Cerebellar nuclear complex (tissue), 1 donor: ENCODE results near the gene HOXA1.

ENCODE experiments used
- DNase-seq, 2 experiments: peaks; one replicate each; lab custom pipeline; 2025; lab: John Stamatoyannopoulos, UW

HOXA1 gene

DNA sequence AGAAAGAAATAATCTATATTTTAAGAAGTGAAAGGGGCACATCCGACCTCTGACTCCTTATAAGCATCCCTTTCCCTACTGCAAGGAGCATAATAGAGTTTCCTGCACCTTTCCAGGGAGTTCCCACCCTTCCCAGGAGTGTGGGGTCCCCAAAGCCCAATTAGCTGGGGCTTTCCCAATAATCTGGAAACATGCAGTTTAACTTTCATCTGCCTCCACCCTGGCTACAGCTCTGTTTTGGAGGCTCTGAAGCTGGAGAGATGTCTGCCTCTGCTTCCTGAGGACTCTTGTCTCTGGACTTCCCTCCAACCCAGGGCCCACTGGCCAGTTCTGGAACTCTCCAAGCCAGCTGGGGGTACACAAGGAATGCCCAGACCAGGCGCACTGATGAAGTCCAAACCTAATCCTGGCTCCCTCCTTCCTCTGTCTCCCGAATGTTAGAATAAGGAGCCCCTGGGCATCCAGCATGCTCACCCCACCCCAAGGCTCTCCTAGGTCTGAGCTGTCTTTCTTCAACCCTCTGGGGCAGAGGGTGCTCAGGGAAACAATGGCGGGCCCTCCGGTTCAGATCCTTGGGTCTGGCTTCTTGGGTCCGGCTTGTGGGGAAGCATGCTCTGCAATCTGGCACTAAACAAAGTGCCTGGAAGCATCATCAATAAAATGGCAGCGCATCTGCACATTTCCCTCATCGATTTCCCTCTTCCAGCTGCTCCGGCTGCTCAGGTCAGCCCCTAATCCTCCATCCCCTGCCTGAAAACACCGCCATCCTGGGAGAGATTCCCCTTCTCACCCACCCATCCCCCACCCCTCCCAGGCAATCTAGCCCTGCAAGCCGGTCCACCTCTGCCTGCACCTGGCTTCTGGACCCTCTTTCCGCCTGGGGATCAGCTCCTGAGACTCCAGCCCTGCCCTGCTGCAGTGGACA lies 21.4 kb upstream of the HOXA1 start:
- DNase-seq, result no peak

DNA sequence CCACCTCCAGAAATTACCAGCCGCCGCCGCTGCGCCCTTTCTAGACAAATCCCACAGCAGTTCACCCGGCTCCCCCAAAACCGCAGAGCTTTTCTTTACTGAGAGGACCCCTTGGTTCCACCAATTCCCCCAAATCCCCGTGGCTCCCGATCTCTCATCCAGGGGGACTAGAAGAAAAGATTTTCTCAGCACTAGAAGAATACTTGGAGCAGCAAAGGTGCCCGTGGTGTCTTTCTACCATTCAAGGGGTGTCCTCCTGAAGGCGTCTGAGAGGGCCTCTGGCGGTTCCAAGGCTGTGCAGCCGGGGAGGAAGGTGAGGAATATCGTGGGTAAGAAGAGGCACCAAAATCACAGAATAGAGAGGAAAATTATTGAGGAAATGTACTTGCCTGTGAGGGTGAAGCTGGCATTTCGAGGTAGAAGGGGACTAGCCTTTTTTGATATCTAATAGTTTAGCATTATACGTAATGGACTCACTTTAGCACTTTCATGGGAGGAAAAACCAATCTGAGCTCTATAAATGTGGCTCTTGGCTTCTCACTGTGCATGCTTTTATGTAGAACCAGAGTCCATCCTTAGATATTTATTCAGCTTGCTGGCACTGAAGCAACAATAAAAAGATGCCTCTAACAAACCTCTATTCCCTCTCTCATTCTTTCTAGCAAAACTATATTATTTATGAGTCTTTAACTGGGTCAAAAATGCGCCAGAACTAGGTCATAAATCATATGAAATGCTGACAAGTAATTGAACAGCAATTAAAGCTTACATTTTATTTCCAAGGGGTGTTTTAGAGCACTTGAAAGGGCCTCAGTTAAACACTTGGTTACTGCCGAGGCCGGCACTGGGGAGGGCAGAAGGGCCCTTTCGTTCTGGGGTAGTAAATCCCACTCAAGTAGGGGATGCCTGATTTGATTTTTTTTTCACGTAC lies 20.5 kb upstream of the HOXA1 start:
- DNase-seq, result no peak

DNA sequence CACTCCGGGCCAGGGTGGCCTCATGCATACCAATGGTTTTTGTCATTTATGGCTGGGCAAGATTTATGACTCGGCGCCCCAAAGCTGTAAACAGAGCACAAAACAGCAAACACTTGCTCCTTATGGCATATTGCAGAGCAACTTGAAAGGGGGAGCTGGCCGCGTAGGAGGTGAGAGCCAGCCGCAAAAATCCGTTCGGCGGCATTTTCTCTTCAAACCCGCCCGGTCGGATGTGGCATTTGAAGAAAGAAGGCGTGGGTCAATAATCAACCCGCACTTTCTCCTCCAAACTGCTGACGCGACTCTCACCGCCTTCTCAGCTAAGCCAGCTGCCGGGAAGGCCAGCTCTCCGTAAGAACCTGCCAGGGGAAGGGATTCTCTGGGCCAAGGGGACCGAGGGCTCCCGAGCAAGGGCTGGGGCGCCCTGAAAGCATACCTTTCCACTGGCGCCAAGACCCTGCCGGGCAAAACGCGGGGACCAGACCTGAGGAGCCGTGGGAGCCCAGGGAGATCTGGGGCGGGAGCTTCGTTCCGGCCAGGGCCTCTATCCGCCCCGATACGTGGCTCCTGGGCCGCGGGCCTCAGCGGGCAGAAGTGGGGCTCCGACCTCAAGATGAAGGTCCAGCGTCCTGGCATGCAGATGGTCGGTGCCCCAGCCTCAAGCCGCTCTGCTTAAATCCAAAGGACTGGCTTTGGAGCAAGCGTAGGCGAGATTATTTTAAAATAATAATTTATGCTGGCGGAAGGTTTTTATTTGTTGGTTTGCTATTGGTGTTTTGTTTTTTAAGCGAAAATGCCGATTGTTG lies 19.6 kb upstream of the HOXA1 start:
- no peak for DNase-seq

DNA sequence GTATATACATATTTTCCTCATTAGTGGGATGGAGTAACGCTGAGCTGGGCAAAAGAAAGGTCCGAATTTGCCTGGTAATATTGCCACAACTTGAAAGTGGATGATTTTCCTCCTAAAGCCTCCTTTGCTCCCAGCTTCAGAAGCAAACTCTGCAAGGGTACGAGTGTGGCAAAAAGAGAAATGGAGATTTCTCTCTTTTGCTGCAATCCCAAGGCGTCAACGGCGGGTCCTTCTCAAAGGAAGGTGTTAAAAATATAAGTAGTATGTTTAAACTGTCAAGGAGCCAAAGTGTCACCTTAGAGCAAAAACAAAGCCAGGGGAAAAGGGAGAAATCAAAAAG lies 19.1 kb upstream of the HOXA1 start:
- no peak for DNase-seq

DNA sequence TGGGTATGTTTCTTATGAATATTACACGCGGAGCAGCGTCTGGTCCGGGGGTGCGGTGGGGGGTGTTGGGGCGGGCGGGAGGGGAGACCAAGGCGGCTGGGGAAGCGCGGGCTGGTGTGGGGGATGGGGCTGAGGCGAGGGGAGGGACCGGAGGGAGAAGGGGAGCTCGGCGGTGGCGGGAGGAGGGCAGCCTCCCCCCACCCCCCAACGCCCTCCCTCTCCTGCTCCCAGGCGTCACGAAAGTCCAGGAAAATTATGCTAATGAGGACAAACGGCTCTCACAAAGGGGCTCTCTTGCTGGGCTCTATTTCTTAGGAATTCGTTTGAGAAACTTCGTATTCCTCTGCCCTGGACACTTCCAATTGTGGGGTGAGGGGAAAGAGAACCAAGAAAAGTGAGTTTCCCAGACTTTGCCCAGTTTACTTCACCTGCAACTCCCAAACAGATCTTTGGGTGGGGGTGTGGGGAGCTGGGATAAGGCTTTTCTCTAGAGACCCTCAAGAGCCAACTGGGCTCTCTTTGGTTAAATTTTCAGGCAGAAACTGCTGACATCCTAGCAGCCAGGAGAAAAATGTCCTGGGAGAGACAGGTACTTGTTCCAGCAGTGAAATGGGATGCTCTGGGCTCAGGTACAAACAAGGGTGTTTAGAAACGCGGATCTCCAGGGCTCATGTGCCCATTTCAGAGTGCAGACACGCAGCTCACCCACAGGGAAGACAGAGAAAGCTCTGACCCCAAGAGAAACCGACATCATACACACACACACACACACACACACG lies 18.4 kb upstream of the HOXA1 start:
- DNase-seq, result no peak

DNA sequence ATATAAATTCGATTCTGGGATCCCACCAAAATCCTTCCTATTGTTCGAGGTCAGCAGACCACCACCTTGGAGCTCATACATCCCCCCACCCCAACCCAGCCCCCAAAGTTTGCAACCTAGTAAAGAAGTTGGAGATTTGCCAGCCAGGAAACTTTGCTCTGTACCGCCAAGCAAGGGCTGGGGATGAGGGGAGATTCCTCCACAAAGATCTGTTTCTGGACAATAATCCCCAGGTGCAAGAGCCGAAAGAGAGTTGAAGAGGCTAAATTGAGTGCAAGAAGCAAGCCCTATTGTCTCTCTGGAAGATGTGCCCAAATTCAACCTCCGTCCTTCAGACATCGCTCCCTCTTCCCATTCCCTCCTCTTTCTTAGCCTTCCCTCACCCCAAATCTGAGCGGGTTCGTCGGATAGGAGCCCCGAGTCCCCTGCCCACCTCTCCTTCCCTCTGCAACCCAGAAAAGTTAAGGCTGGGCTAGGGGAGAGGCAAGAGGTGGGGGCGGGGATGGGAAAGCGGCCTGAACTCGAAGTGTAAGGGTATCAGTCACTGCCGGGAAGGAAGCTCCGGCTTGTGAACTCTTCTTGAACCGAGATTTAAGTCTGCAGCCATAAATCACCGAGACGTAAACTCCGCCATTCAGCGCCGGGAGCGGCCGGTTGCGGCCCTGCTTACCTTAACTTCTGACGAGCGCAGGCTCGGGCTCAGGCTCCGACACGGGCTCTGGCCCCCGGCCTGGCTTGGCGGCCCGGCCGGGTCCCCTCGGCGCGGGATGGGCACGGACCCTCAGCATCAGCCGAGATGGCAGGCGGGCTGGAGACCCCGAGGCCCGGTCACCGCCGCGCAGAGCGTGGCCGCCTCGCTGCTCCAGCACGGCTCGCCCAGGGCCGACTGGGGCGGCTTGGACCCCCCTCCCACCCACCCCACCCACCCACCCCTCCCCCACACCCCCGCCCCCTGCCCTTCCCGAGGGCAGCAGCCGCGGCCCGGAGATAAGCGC lies 17.5 kb upstream of the HOXA1 start:
- no peak for DNase-seq

DNA sequence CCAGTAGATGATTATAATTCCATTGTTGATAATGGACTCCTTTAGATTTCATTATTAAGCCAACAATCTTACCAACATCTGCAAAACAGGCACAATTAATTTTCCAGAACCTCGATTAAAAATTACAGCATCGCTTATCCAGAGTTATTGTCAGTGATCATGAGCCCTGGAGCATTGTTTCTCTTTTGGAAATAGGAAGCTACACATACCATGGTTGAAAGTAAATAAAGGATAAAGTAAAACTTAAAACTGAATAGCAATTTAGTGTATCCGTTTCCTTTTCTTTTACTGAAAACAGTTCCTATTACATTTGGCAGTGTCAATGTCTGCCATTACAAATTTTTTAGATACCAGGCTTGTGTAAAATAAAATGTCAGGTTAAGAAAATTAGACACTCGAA lies 16.6 kb upstream of the HOXA1 start:
- no peak for DNase-seq

DNA sequence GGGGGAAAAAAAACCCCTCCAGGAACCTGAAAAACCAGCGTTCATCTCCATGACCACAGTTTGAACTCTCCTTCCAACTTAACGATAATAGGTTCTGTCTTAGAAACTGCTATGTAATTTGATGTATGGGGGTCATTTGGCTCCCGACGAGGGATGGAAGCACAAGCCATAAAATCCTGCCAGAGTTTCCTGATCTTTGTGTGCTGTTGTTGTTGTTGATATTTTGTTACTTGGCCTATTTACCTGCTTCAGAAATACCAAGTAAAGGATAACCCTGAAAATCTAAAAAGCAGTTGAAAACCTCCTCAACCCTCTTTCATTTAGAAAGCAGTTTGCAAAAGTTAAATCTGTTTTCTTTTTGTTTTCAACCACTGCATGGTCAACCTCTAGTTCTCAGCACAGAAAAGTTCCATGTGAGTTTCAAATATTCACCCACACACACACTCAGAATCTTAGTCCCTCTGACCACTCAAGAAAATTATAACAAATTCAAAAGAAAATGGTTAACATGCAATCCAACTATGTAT lies 16.0 kb upstream of the HOXA1 start:
- DNase-seq, result no peak

DNA sequence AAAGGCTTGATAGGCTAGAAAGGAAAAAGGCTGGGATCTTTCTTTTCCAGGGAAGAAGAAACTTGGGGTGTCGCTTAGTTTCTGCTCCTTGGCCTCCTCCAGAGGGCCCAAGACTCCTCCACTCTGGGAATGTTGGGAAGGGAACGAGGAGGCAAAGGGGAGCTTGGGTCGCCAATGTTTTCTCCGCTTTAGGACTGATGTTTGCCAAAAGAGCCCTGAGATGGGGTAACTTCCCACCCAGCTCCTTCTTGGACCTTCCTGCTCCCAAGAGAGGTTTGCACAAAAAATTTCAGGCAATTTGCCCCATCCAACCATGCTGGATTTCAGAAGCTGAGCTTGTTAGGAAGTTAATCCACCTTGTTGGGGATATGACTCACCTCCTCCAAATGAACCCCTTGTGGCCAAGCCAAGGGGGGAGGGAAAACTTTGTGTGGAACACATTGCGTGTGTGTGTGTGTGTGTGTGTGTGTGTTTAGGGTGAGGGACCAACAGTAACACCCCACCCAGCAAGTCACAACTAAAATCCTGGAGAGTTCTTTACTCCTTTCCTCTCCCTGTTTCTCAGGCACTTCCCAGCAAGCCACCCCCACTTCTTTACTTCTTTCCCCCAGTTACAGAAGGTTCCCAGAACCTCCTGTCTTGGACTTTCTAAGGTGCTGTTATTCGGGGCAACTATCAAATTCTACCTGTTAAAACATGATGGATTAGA lies 15.4 kb upstream of the HOXA1 start:
- no peak for DNase-seq

DNA sequence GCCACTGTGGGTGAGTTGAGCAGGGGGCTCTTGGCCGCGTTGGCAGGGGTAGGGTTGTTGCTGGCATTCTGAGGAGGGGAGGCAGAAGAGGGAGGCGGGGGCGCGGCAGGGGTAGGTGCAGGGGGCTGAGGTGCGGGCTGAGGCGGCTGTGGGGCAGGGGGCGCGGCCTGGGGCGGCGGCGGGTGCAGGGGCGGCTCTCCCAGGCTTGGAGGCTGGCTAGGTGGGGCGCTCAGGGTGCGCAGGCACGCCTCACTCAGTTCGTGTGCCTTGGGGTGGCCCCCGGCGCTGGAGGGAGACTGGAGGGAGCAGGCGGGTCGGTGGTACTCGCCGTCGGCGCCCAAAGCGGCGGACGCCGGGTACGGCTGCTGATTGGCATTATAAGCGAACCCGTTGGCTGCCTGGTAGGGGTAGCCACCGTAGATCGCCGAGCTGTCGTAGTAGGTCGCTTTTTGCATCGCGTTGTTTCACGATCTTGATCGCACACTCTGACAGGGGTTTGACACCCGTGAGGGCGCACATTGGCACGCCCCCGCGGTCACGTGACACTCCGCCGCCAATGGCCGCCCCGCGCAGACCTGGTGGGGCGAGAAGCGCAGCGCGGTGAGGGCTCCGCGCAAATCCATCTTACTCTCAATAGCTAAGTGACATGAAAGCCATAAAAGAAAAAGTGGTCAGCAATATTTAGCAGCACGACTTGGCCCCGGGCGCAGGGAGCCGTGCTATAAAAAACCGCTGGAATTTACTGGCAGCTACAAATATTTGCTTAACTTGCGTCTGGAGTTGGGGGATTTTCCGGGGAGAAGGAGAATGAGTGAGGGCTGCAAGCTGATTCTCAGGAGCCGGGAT lies 14.6 kb upstream of the HOXA1 start:
- DNase-seq, result no peak

DNA sequence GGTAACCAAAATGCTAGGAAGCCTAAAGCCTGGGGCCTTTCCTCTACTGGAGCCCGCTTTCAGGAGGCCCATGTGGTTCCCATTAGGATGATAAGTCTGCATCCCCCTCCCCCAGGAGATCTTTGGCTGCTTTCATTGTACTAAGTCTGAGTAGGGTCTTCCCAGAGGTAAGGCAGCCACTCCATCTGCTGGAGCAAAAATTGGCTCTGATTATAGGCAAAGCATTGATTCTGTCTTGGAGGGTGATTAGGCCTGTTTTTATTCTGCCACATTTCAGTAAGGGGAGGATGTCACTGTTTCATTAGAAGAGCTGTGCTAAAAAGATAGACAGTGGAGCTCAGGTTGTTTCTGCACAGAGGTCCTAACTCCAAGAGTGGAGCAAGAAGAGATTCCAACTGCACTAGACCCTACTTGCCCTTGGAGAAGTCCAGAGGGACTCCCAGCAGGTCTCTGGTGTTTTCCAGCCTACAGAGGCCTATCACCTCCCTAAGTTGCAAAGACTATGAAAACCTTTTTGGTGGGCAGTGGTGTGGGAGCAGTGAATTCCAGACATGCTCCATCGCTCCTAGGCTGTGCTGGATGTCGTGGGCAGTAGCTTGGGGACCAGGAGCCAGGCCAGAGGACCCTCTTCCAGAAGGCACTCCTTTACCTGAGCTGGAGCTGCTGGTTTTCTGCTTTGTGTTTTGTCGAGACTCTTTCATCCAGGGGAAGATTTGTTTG lies 13.8 kb upstream of the HOXA1 start:
- no peak for DNase-seq

DNA sequence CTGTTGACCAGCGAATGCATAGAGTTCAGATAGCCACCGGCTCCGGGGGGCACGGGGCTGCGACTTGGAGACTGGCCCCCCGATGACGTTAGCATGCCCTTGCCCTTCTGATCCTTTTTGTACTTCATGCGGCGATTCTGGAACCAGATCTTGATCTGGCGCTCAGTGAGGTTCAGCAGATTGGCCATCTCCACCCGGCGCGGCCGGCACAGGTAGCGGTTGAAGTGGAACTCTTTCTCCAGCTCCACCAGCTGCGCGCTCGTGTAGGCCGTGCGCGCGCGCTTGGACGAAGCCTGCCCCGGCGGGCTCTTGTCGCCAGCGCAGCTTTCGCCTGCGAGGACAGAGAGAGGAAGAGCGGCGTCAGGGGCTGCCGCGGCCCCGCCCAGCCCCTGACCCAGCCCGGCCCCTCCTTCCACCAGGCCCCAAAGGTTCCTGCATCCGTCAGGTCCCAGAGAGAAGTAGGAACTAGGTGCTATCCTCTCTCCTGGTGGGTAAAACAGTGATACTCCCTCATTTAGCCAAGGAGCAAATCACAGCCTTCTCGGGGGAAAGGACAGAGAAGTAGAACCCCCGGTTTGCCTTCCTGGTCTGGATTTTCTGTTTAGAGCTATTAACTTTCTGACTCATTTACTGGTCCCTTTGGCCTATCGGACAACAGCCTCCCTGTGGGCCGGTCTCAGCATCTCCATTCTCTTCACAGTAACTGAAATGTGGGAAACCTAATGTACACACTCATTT lies 12.8 kb upstream of the HOXA1 start:
- no peak for DNase-seq

DNA sequence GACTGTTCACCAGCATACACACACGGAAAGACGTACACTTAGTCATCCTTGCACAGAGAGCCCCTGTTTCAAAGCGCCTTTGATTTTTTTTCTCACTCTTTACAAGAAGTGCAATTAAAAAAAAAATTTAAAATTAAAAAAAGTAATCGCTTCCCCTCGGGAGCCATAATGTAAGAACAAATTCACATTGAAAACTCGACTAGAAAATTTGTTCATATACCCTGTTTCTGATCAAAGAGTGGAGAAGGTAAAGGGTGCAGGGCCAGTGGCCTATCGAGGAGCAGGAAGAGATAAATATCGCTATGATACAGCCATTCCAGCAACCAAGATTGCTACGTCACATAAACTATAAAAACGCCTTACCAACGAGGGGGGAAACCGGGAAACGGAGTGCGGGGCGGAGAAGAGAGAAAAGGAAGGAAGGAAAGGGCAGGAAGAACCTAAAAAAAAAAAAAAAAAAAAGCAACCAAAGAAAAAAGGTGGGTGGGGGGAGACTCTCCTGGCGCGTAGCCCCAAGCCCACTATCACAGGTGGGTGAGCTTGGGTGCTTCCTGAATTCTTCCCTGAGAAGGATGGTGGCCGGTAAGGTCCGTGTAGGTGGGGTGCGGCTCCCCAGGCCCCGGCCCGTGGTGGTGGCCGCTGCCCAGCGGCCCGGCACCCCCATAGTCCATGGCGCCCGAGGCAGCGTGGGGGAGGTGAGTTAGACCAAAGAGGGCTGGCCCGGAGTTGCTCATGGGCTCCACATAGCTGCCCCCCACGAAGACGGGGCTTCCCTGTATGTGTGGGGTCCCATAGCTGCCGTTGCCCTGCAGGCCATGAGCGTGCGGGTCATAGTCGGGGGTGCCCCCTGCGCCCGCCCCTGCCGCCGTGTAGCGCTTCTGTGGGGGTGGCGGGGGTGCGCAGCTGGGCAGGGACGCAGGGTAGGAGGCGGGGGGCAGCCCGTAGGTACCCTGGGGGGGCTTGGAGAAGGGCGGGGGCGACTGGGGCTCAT lies 11.9 kb upstream of the HOXA1 start:
- DNase-seq, result no peak

DNA sequence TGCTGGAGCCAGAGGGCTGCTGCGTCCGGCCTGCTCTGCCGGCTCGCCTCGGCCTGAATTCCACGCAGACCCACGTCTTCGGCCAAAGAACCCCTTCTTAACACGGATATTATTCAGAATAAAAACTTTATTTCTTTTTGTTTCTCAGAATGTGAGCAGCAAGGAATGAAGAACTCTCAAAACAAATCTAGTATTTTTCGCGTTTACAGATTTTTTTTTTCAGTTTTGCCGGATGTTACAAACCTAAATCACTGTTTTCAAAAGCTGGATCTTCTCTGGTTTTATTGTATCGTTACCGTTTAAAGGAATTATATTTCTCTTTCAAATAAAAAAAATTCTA lies 11.1 kb upstream of the HOXA1 start:
- no peak for DNase-seq

DNA sequence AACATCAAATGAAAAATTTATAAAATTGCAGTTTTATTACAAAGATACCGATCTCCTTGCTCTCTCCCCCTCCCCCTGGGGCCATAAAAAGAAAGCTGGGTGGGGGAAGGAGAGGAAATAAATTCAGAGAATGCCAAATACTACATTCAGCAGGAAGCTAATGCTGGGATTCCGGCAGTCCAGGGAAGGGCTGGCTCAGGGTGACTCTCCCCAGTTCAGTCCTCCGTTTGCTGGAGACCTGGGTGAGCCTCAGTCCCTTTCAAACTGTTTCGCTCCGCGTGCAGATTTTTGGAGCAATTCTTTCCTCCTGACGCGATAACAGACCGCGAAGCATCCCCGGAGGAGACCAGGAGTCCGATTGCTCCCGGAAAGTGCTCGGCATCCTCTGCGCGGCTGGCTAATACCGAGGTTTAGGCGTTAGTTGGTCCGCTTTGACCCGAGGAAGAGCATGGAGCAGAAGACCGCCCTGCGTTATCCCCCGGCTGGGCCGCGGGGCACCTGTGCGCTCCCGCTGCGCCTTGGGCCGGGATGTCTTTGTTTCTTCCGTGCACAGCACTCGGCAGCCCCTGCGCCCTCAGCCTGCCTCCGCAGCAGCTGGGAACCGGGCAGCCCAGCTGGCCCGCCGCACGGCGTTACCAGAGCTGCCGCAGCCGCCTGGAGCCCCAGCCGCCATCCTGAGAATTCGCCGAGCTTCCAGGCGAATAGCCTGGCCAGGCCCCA lies 10.5 kb upstream of the HOXA1 start:
- no peak for DNase-seq
